Kidney (tissue), 14 donors: ENCODE data around the gene TAGAP. TPM values are rescaled to one million over a fixed set of nuclear protein-coding genes. Genes with fewer than 3 reads are reported as not detected.
"Not testable (repeated sequence)": the region's sequence is repeated elsewhere in the genome, so short reads cannot be mapped to it uniquely, and the experiment has no call there.

Experiments
- DNase-seq, 5 donors: peaks; one replicate each; pipeline ENCODE4 v3.0.0-alpha.2; 2013 to 2020
- FAIRE-seq: peaks from 2 replicates; lab custom pipeline; 2012; peaks lifted over from hg19 to GRCh38; lab: Jason Lieb, UNC
- H3K27ac ChIP-seq, 2 donors: one replicate each; pipeline ENCODE4 v1.7.0; 2013; ENCODE audit warnings: low read depth in 2 of 2, low read length in 2 of 2, inconsistent platforms in 1 of 2
- H3K27me3 ChIP-seq: one replicate; pipeline ENCODE4 v1.7.1; 2013; ENCODE audit warnings: low read length, inconsistent platforms; ENCODE audit not compliant: control insufficient read depth, insufficient read depth
- H3K36me3 ChIP-seq, 3 donors: one replicate each; pipeline versions ENCODE4 v1.7.0 to v1.7.1; 2013; ENCODE audit warnings: low read length in 3 of 3, control low read depth in 1 of 3, inconsistent platforms in 1 of 3; ENCODE audit not compliant: insufficient read depth in 3 of 3, control insufficient read depth in 2 of 3
- H3K4me1 ChIP-seq, 3 donors: one replicate each; pipeline versions ENCODE4 v1.7.0 to v1.7.1; 2013; ENCODE audit warnings: low read length in 3 of 3, inconsistent platforms in 1 of 3, low read depth in 1 of 3; ENCODE audit not compliant: control insufficient read depth in 2 of 3, insufficient read depth in 2 of 3
- H3K4me3 ChIP-seq, 3 donors: one replicate each; pipeline versions ENCODE4 v1.7.0 to v1.8.1; 2013; ENCODE audit warnings: low read length in 3 of 3, control low read depth in 1 of 3, inconsistent platforms in 1 of 3
- H3K9ac ChIP-seq, 3 donors: one replicate each; pipeline versions ENCODE4 v1.7.0 to v1.7.1; 2013; ENCODE audit warnings: low read length in 3 of 3, control low read depth in 1 of 3, inconsistent platforms in 1 of 3
- H3K9me3 ChIP-seq, 3 donors: one replicate each; pipeline versions ENCODE4 v1.7.0 to v1.7.1; 2013; ENCODE audit warnings: low read length in 3 of 3, control low read depth in 1 of 3, inconsistent platforms in 1 of 3; ENCODE audit not compliant: control insufficient read depth in 2 of 3, insufficient read depth in 1 of 3
- CTCF ChIP-seq: IDR thresholded peaks from 3 replicates; pipeline ENCODE4 v1.5.1; 2012; ENCODE audit warnings: mild to moderate bottlenecking, moderate library complexity, borderline replicate concordance; ENCODE audit not compliant: insufficient read depth; ENCODE audit errors: extremely low read depth
- intact Hi-C: fragments of 100-400 bp; cut with DNase I; formaldehyde crosslinking; loops from one replicate; pipeline ENCODE4 v1.11.1; 2022
- polyA plus RNA-seq: library from polyadenylated mRNA; stranded (reverse); fragments of 350-450 nt; fragmentation: Illumina TruSeq; extraction: RNeasy Lipid Tissue Mini Kit (QIAGEN cat#74804); gene quantifications from one replicate; pipeline ENCODE4 v1.2.3, GENCODE V29; 2014; ENCODE audit warnings: low read depth, low replicate concordance; ENCODE audit not compliant: insufficient read depth
- total RNA-seq: library from RNA; stranded (reverse); fragmentation: NEBNext Ultra II Directional; extraction: Animal tissue kit (Norgen Biotek cat#: 25700); gene quantifications from one replicate; pipeline ENCODE4 v1.2.1, GENCODE V29; 2021
- donor health status: control.
- donor health status: control.
- donor health status: control.
- donor health status: control.
- donor health status: control.
- donor health status: DM: yes; HTN: yes; CAD: no.
- donor health status: Normal renal cell carcinoma (clear cell type).

Gene TAGAP
- total and polyA plus RNA-seq, 2 donors from 2014 or later: 0.45 to 8.8 TPM

DNA sequence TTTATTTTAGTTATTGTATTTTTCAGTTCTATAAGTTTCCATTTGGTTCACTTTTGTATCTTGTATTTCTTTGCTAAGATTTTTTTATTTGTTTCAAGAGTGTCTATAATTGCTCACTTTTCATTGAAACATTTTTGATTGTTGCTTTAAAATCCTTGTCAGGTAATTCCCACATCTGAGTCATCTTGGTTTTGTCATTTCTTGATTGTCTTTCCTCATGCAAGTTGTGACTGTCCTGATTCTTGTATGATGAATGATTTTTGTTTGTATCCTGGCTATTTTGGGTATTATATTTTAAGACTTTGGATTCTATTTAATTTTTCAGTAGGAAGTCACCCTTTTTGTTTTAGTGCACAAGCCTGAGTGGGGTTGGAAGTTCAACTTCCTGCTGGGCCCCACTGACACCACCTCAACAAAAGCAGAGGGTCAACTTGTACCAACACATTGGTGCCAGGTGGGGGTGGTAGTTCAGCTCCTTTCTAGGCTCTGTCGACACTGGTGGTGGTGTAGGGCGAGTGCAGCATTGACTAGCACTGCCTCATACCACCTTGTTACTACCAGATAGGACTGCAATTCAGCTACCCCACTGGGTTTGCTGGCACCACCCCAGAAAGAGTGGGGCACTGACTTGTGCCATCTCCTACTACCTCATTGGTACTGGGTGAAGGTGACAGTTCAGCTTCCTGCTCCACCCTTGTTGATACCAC, 53.6 kb downstream of the TAGAP start:
- no peak for FAIRE-seq
- Histone ChIP-seq H3K4me3 (no peak overlapping the region), H3K9ac (no peak overlapping the region), H3K9me3 (no peaks in the 10 kb centered on the region), H3K4me1 (no peaks in the 10 kb centered on the region), H3K27ac (no peak overlapping the region), H3K36me3 (peaks cover 0 to 3% (median 0%) of the 10 kb centered on the region in 3 donors), H3K27me3 (no peaks in the 10 kb centered on the region)
- no peak for DNase-seq
- no peak for TF ChIP-seq CTCF
- intact Hi-C loops: no loop called here

DNA sequence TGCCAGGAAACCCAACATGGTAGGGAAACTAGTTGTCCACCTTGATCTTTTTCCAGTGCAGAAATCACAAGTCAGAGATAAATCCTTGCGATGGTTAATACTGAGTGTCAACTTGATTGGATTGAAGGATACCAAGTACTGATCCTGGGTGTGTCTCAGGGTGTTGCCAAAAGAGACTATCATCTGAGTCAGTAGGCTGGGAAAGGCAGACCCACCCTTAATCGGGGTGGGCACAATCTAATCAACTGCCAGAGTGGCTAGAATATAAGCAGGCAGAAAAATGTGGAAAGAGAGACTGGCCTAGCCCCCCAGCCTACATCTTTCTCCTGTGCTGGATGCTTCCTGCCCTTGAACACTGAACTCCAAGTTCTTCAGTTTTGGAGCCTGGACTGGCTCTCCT, 55.1 kb downstream of the TAGAP start:
- FAIRE-seq: not testable (repeated sequence)

GRCh38 chr6:158988477-158988876, 56.3 kb downstream of the TAGAP start:
- Histone ChIP-seq H3K27ac (no peak overlapping the region), H3K9ac (no peak overlapping the region), H3K4me1 (no peaks in the 10 kb centered on the region), H3K36me3 (peaks cover 0 to 3% (median 0%) of the 10 kb centered on the region in 3 donors), H3K9me3 (no peaks in the 10 kb centered on the region), H3K4me3 (no peak overlapping the region), H3K27me3 (no peaks in the 10 kb centered on the region)
- intact Hi-C loops: loop anchor here (10.0 kb wide), 1 partner anchor 284 kb away; no protein-coding TSS in a partner anchor
- FAIRE-seq: no peak
- TF ChIP-seq CTCF: no peak
- no peak for DNase-seq

More for the DNA sequence above, 55.1 kb downstream of the TAGAP start:
- H3K9me3 ChIP-seq, H3K4me1 ChIP-seq, H3K27me3 ChIP-seq, H3K4me3 ChIP-seq, H3K27ac ChIP-seq, H3K36me3 ChIP-seq, DNase-seq, H3K9ac ChIP-seq: not testable (repeated sequence)
- intact Hi-C loops: loop anchor here (10.0 kb wide), 1 partner anchor 285 kb away; no protein-coding TSS in a partner anchor

DNA sequence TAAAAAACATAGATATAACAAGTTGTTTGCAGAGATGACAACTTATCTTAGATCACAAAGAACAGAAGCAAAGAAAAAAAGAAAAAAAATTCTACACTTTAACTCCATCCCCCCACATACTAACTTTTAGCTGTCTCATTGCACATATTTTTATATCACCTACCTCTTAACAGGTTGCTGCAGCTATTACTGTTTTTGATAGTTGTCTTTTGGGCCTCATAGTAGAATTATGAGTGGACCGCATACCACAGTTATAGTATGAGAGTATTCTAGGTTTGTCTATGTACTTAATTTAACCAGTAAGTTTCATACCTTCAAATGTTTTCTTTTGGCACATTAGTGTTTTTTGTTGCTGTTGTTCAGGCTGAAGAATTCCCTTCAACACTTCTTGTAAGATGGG, 57.1 kb downstream of the TAGAP start:
- H3K27ac ChIP-seq: no peak overlapping the region
- peaks cover 0 to 3% (median 0%) of the 10 kb centered on the region in 3 donors for H3K36me3 ChIP-seq
- H3K4me3 ChIP-seq: no peak overlapping the region
- H3K4me1 ChIP-seq: no peaks in the 10 kb centered on the region
- FAIRE-seq (no peak), DNase-seq (no peak)
- H3K27me3 ChIP-seq: no peaks in the 10 kb centered on the region
- H3K9ac ChIP-seq: no peak overlapping the region
- intact Hi-C loops: loop anchor here (10.0 kb wide), 1 partner anchor 283 kb away; no protein-coding TSS in a partner anchor
- no peak for TF ChIP-seq CTCF
- H3K9me3 ChIP-seq: no peaks in the 10 kb centered on the region

Other genes with a start within 250 kb of the TAGAP start
- gene EZR, start 225.6 kb downstream of the TAGAP start, total RNA-seq: 636 TPM
- gene EZR, start 225.6 kb downstream of the TAGAP start, polyA plus RNA-seq: 154 TPM
- 20.2 TPM for gene RSPH3, start 44.8 kb downstream of the TAGAP start, total RNA-seq
- gene RSPH3, start 44.8 kb downstream of the TAGAP start, polyA plus RNA-seq: 5.5 TPM
- 1.3 TPM for gene FNDC1, start 124.4 kb upstream of the TAGAP start, total RNA-seq
- 0.69 TPM for gene FNDC1, start 124.4 kb upstream of the TAGAP start, polyA plus RNA-seq